Measurements from ENCODE around the gene SPECC1.

Gene SPECC1

DNA sequence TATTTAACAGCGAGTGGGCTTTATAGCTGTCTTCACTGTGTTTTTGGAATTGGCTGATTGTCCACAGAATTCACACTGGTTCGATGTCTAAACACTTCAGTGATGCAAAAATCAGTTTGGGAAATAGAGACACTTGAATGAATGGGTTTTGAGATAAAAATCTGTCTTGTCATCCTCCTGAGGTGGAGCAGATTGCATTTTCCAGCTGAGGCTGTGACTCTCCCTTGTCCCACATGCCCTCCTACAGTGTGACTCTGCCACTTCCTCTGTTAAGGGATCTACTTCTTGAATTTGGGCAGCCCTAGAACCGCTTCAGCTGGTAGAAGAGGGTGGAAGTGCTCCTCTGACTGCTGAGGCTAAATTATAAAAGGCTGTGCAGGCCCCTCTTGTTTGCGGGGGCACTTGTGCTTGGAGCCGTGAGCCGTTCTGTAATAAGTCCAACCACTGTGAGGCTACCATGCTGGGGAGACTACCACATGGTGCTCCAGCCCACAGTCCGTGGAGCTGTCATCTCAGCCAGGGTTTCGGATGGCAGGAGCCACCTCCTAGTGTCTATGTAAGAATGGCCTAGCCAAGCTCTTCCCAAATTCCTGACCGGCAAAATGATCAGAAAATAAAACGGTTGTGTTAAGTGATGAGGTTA lies 175.9 kb downstream of the SPECC1 start:
- no peak overlapping the region for H3K4me2 ChIP-seq (ENCODE audit: low read length)
- H3K27me3 ChIP-seq (ENCODE audit: control insufficient read depth, low read length), result peaks cover 9% of the 10 kb centered on the region
- H3K4me1 ChIP-seq (ENCODE audit: control insufficient read depth, low read length), result no peaks in the 10 kb centered on the region
- no peaks in the 10 kb centered on the region for H3K36me3 ChIP-seq (ENCODE audit: control insufficient read depth, low read length)
- no peaks in the 10 kb centered on the region for H3K79me2 ChIP-seq (ENCODE audit: control insufficient read depth, low read length)
- H3K9me3 ChIP-seq (ENCODE audit: control insufficient read depth, insufficient read depth, low read length), result no peaks in the 10 kb centered on the region
- H3K9me2 ChIP-seq (replicated peaks; ENCODE audit: control insufficient read depth, low read length), result no peaks in the 10 kb centered on the region
- TF ChIP-seq, protein P1, sequence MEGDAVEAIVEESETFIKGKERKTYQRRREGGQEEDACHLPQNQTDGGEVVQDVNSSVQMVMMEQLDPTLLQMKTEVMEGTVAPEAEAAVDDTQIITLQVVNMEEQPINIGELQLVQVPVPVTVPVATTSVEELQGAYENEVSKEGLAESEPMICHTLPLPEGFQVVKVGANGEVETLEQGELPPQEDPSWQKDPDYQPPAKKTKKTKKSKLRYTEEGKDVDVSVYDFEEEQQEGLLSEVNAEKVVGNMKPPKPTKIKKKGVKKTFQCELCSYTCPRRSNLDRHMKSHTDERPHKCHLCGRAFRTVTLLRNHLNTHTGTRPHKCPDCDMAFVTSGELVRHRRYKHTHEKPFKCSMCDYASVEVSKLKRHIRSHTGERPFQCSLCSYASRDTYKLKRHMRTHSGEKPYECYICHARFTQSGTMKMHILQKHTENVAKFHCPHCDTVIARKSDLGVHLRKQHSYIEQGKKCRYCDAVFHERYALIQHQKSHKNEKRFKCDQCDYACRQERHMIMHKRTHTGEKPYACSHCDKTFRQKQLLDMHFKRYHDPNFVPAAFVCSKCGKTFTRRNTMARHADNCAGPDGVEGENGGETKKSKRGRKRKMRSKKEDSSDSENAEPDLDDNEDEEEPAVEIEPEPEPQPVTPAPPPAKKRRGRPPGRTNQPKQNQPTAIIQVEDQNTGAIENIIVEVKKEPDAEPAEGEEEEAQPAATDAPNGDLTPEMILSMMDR (IDR thresholded peaks at IDR 0.05; ENCODE audit: low read depth, low read length, poor library complexity, severe bottlenecking), result no peak
- TF ChIP-seq EZH2phosphoT487 (IDR thresholded peaks at IDR 0.05; ENCODE audit: borderline replicate concordance, low read length), result no peak
- no peak overlapping the region for H3K27ac ChIP-seq (ENCODE audit: low read depth, low read length)
- no peak overlapping the region for H3K4me3 ChIP-seq (ENCODE audit: low read length)
- H4K20me1 ChIP-seq (ENCODE audit: control insufficient read depth, insufficient read depth, low read depth, low read length), result no peaks in the 10 kb centered on the region
- H3F3A ChIP-seq (ENCODE audit: control insufficient read depth, insufficient read depth), result no peaks in the 10 kb centered on the region

DNA sequence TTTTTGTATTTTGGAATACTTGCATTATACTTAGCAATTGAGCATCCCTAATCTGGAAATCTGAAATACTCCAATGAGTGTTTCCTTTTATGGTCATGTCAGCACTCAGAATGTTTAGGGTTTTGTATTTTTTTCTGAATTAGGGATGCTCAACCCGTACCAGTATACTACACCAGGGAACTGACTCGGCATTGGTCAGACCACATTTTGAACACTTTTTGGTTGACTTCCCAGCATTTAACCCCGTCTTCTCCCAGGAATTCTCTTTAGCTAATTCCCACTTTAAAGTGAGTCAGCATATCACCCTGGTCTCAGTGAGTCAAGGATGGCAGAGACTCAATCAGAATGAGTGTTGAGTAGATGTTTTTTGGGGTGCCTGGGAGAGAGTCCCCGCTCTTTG lies 177.9 kb downstream of the SPECC1 start:
- TF ChIP-seq, protein P1 (IDR thresholded peaks at IDR 0.05; ENCODE audit: low read depth, low read length, poor library complexity, severe bottlenecking), result no peak
- no peak for TF ChIP-seq EZH2phosphoT487 (IDR thresholded peaks at IDR 0.05; ENCODE audit: borderline replicate concordance, low read length)
- Histone ChIP-seq H3K27me3 (ENCODE audit: control insufficient read depth, low read length) (peaks cover 3% of the 10 kb centered on the region; the same call in 1 of the 2 replicates), H3K4me3 (ENCODE audit: low read length) (no peak overlapping the region), H3K27ac (ENCODE audit: low read depth, low read length) (no peak overlapping the region), H3K4me1 (ENCODE audit: control insufficient read depth, low read length) (no peaks in the 10 kb centered on the region), H3K36me3 (ENCODE audit: control insufficient read depth, low read length) (no peaks in the 10 kb centered on the region), H4K20me1 (ENCODE audit: control insufficient read depth, insufficient read depth, low read depth, low read length) (no peaks in the 10 kb centered on the region), H3F3A (ENCODE audit: control insufficient read depth, insufficient read depth) (no peaks in the 10 kb centered on the region), H3K79me2 (ENCODE audit: control insufficient read depth, low read length) (no peaks in the 10 kb centered on the region), H3K9me2 (replicated peaks; ENCODE audit: control insufficient read depth, low read length) (no peaks in the 10 kb centered on the region), H3K9me3 (ENCODE audit: control insufficient read depth, insufficient read depth, low read length) (no peaks in the 10 kb centered on the region), H3K4me2 (ENCODE audit: low read length) (no peak overlapping the region)

DNA sequence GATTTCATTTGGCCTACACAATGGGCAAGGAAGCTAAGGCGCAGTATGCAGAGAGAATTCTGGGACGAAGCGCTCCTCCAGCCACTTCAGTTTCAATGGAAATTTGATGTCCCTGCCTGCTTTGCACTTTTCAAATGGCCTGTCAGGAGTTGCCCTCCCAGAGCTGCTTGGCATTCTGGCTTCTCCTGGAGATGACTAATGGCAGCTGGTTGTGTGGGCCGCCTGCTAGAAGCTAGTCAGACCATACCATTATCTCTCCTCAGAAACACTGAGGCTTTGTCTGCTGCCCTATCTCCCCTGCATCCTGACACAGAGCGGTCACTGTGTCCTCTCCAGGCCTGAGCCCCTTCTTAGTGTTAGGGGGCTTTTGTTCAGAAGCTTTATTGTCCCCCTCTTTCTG lies 180.1 kb downstream of the SPECC1 start:
- H3F3A ChIP-seq (ENCODE audit: control insufficient read depth, insufficient read depth), result no peaks in the 10 kb centered on the region
- no peak overlapping the region for H3K4me3 ChIP-seq (ENCODE audit: low read length)
- H3K4me2 ChIP-seq (ENCODE audit: low read length), result no peak overlapping the region
- H3K27ac ChIP-seq (ENCODE audit: low read depth, low read length), result no peak overlapping the region
- no peaks in the 10 kb centered on the region for H3K79me2 ChIP-seq (ENCODE audit: control insufficient read depth, low read length)
- no peaks in the 10 kb centered on the region; the same call in 1 of the 2 replicates for H3K27me3 ChIP-seq (ENCODE audit: control insufficient read depth, low read length)
- H3K9me2 ChIP-seq (replicated peaks; ENCODE audit: control insufficient read depth, low read length), result no peaks in the 10 kb centered on the region
- H3K9me3 ChIP-seq (ENCODE audit: control insufficient read depth, insufficient read depth, low read length), result no peaks in the 10 kb centered on the region; the same call in 1 of the 2 replicates
- H3K36me3 ChIP-seq (ENCODE audit: control insufficient read depth, low read length), result no peaks in the 10 kb centered on the region
- TF ChIP-seq EZH2phosphoT487 (IDR thresholded peaks at IDR 0.05; ENCODE audit: borderline replicate concordance, low read length), result no peak
- TF ChIP-seq, protein P1 (IDR thresholded peaks at IDR 0.05; ENCODE audit: low read depth, low read length, poor library complexity, severe bottlenecking), result no peak
- no peaks in the 10 kb centered on the region for H4K20me1 ChIP-seq (ENCODE audit: control insufficient read depth, insufficient read depth, low read depth, low read length)
- H3K4me1 ChIP-seq (ENCODE audit: control insufficient read depth, low read length), result no peaks in the 10 kb centered on the region; the same call in 1 of the 2 replicates
